GM18520 (cell line): ENCODE measurements around the gene RAB11FIP4.

Experiments used
- ATAC-seq: cut with Tn5 transposase; IDR thresholded peaks from one replicate; pipeline ENCODE4 v1.9.1; 2021; ENCODE audit not compliant: unreplicated experiment

Gene RAB11FIP4

GRCh38 chr17:31453896-31454295, 62.4 kb downstream of the RAB11FIP4 start:
- no peak for ATAC-seq

GRCh38 chr17:31456814-31457213, 65.3 kb downstream of the RAB11FIP4 start:
- ATAC-seq, result no peak

GRCh38 chr17:31457391-31458234, 66.1 kb downstream of the RAB11FIP4 start:
- ATAC-seq, result no peak

GRCh38 chr17:31458829-31459228, 67.4 kb downstream of the RAB11FIP4 start:
- no peak for ATAC-seq

GRCh38 chr17:31459716-31460115, 68.2 kb downstream of the RAB11FIP4 start:
- ATAC-seq, result no peak

GRCh38 chr17:31460226-31460721, 68.8 kb downstream of the RAB11FIP4 start:
- ATAC-seq, result no peak

GRCh38 chr17:31461227-31461810, 69.8 kb downstream of the RAB11FIP4 start:
- no peak for ATAC-seq

GRCh38 chr17:31462261-31462660, 70.8 kb downstream of the RAB11FIP4 start:
- ATAC-seq, result no peak

- no peak for ATAC-seq
These were observed 74.8 kb downstream of the RAB11FIP4 start for GRCh38 chr17:31466096-31466760.

- ATAC-seq, result no peak
These were observed 76.2 kb downstream of the RAB11FIP4 start for GRCh38 chr17:31467502-31468256.

GRCh38 chr17:31469959-31470358, 78.5 kb downstream of the RAB11FIP4 start:
- no peak for ATAC-seq

- no peak for ATAC-seq
These were observed 79.1 kb downstream of the RAB11FIP4 start for GRCh38 chr17:31470592-31470991.

GRCh38 chr17:31472137-31472536, 80.7 kb downstream of the RAB11FIP4 start:
- ATAC-seq, result no peak

- ATAC-seq, result no peak
These were observed 84.1 kb downstream of the RAB11FIP4 start for GRCh38 chr17:31475378-31476162.

GRCh38 chr17:31476525-31477416, 85.3 kb downstream of the RAB11FIP4 start:
- no peak for ATAC-seq

GRCh38 chr17:31477417-31478055, 86.1 kb downstream of the RAB11FIP4 start:
- ATAC-seq, result no peak

GRCh38 chr17:31479062-31479408, 87.6 kb downstream of the RAB11FIP4 start:
- ATAC-seq, result no peak

- ATAC-seq, result no peak
These were observed 88.0 kb downstream of the RAB11FIP4 start for GRCh38 chr17:31479524-31479923.

- ATAC-seq, result no peak
These were observed 88.6 kb downstream of the RAB11FIP4 start for GRCh38 chr17:31480067-31480466.
